GM21367 (cell line): ENCODE results near the gene IDE.
"Not testable (repeated sequence)": the region's sequence is repeated elsewhere in the genome, so short reads cannot be mapped to it uniquely, and the experiment has no call there.

Experiments used
- ATAC-seq: cut with Tn5 transposase; IDR thresholded peaks from one replicate; pipeline ENCODE4 v1.9.1; 2021; ENCODE audit not compliant: unreplicated experiment

IDE gene

GRCh38 chr10:92573798-92574547, at the start of gene IDE:
TSS of gene IDE (minus strand) at chr10:92574093. CDS start at chr10:92574019, 74 bp downstream.
- ATAC-seq: peak; percentile 49

- no peak for ATAC-seq
Measured at GRCh38 chr10:92619368-92619767, 45.5 kb upstream of the IDE start.

GRCh38 chr10:92615515-92615914, 41.6 kb upstream of the IDE start:
- no peak for ATAC-seq

GRCh38 chr10:92604841-92605240, 30.9 kb upstream of the IDE start:
- ATAC-seq: no peak

GRCh38 chr10:92598321-92598720, 24.4 kb upstream of the IDE start:
- no peak for ATAC-seq

GRCh38 chr10:92595505-92595904, 21.6 kb upstream of the IDE start:
- ATAC-seq: no peak

- ATAC-seq: no peak
Measured at GRCh38 chr10:92593619-92594588, 20.0 kb upstream of the IDE start.

GRCh38 chr10:92592761-92593618, 19.1 kb upstream of the IDE start, which contains the start of gene KIF11:
TSS of gene KIF11 (plus strand) at chr10:92593130. CDS start at chr10:92593376, 246 bp downstream.
- ATAC-seq: peak; percentile 76

GRCh38 chr10:92591550-92592022, 17.7 kb upstream of the IDE start:
- peak; percentile 75 for ATAC-seq

- no peak for ATAC-seq
Measured at GRCh38 chr10:92590623-92591549, 17.0 kb upstream of the IDE start.

GRCh38 chr10:92582347-92582746, 8.5 kb upstream of the IDE start:
- ATAC-seq: not testable (repeated sequence)

- no peak for ATAC-seq
Measured at GRCh38 chr10:92575961-92576360, 2.1 kb upstream of the IDE start.

- ATAC-seq: peak; percentile 6
Measured at GRCh38 chr10:92574548-92575261, 812 bp upstream of the IDE start.

GRCh38 chr10:92573091-92573797, 649 bp downstream of the IDE start:
- peak; percentile 28 for ATAC-seq

- no peak for ATAC-seq
Measured at GRCh38 chr10:92572362-92573090, 1.4 kb downstream of the IDE start.

- ATAC-seq: no peak
Measured at GRCh38 chr10:92571649-92572048, 2.2 kb downstream of the IDE start.

- ATAC-seq: not testable (repeated sequence)
Measured at GRCh38 chr10:92569663-92570062, 4.2 kb downstream of the IDE start.

GRCh38 chr10:92569071-92569470, 4.8 kb downstream of the IDE start:
- no peak for ATAC-seq
